NCI-H226 (cell line): ENCODE results near the gene PANX2.
"Not testable (repeated sequence)": the region's sequence is repeated elsewhere in the genome, so short reads cannot be mapped to it uniquely, and the experiment has no call there.

Experiments
- DNase-seq: peaks from one replicate; pipeline ENCODE4 v3.0.0-alpha.2; 2015

The PANX2 gene

GRCh38 chr22:50147258-50148165 lies 23.0 kb upstream of the PANX2 start:
- not testable (repeated sequence) for DNase-seq

GRCh38 chr22:50148166-50148500 lies 22.4 kb upstream of the PANX2 start:
- DNase-seq: no peak

- peak; percentile 61 for DNase-seq
These were observed 21.4 kb upstream of the PANX2 start for GRCh38 chr22:50148991-50149721.

- DNase-seq: no peak
These were observed 20.1 kb upstream of the PANX2 start for GRCh38 chr22:50150161-50151129.

- no peak for DNase-seq
These were observed 18.7 kb upstream of the PANX2 start for GRCh38 chr22:50151571-50152537.

- DNase-seq: no peak
These were observed 17.3 kb upstream of the PANX2 start for GRCh38 chr22:50153056-50153755.

- no peak for DNase-seq
These were observed 16.8 kb upstream of the PANX2 start for GRCh38 chr22:50153756-50154140.

- no peak for DNase-seq
These were observed 12.7 kb upstream of the PANX2 start for GRCh38 chr22:50157709-50158375.

- DNase-seq: no peak
These were observed 9.6 kb upstream of the PANX2 start for GRCh38 chr22:50160947-50161346.

GRCh38 chr22:50161508-50162390 lies 8.8 kb upstream of the PANX2 start:
- no peak for DNase-seq

GRCh38 chr22:50162391-50162956 lies 8.1 kb upstream of the PANX2 start:
- no peak for DNase-seq

- DNase-seq: no peak
These were observed 5.0 kb upstream of the PANX2 start for GRCh38 chr22:50165436-50166123.

- DNase-seq: no peak
These were observed 2.6 kb upstream of the PANX2 start for GRCh38 chr22:50167689-50168489.

GRCh38 chr22:50168490-50169180 lies 1.9 kb upstream of the PANX2 start:
- not testable (repeated sequence) for DNase-seq

- no peak for DNase-seq
These were observed 1.3 kb upstream of the PANX2 start for GRCh38 chr22:50169181-50169759.

GRCh38 chr22:50169774-50170341 lies 673 bp upstream of the PANX2 start:
- peak; percentile 9 for DNase-seq
